Mammary epithelial cell (primary cell): ENCODE results near the gene ZNF765.
"Not testable (repeated sequence)": the region's sequence is repeated elsewhere in the genome, so short reads cannot be mapped to it uniquely, and the experiment has no call there.

Experiments used
- CTCF ChIP-seq, 2 donors: IDR thresholded peaks in 1 of 2; conservative IDR thresholded peaks in 1 of 2; 2 replicates each; pipeline ENCODE4 v1.5.1; 2011 to 2012; ENCODE audit warnings: inconsistent platforms in 2 of 2, low read length in 2 of 2, mild to moderate bottlenecking in 2 of 2, control low read depth in 1 of 2, low read depth in 1 of 2; ENCODE audit not compliant: insufficient read depth in 1 of 2; ENCODE audit errors: extremely low read depth in 1 of 2
- EZH2 ChIP-seq: IDR thresholded peaks from 2 replicates; pipeline ENCODE4 v1.6.1; 2012; ENCODE audit warnings: low read length, inconsistent platforms, borderline replicate concordance

GRCh38 chr19:53447196-53447595 is 52.2 kb downstream of the ZNF765 start:
- TF ChIP-seq EZH2; CTCF (conservative IDR thresholded peaks at IDR 0.05 in 1 of 2, IDR thresholded peaks at IDR 0.05 in 1 of 2; ENCODE audit: extremely low read depth in 1 of 2, insufficient read depth in 1 of 2, low read depth in 1 of 2, low read length in 2 of 2): not testable (repeated sequence)
